Measurements from ENCODE around the gene XRCC4. TPM values are rescaled to one million over a fixed set of nuclear protein-coding genes. Genes with fewer than 3 reads are reported as not detected.
A peak's percentile ranks its signal among the peaks of the same experiment; 100 is the strongest.
"Not testable (repeated sequence)": the region's sequence is repeated elsewhere in the genome, so short reads cannot be mapped to it uniquely, and the experiment has no call there.

Gene XRCC4
- total RNA-seq, 1 donor from 2014 or later = 10.2 TPM

- intact Hi-C loops (cut with micrococcal nuclease) = no loop called here
- H3K9me3 Mint-ChIP-seq = peaks cover 5% of the 10 kb centered on the region
- peak overlapping the region; percentile 73 for H3K27ac Mint-ChIP-seq
- peak overlapping the region; percentile 48 for H3K4me3 Mint-ChIP-seq
- H3K27me3 Mint-ChIP-seq (ENCODE audit: insufficient read depth) = no peaks in the 10 kb centered on the region
- peaks cover 22% of the 10 kb centered on the region for H3K4me1 Mint-ChIP-seq (ENCODE audit: low read depth)
- DNase-seq (ENCODE audit: low spot score) = peak; percentile 19
- peaks cover 2% of the 10 kb centered on the region for H3K36me3 Mint-ChIP-seq (ENCODE audit: low read depth)
Measured at GRCh38 chr5:83340511-83340918, 263.2 kb downstream of the XRCC4 start.

- Mint-ChIP-seq H3K27ac (no peak overlapping the region), H3K9me3 (peaks cover 12% of the 10 kb centered on the region), H3K27me3 (ENCODE audit: insufficient read depth) (no peaks in the 10 kb centered on the region), H3K4me1 (ENCODE audit: low read depth) (peaks cover 22% of the 10 kb centered on the region), H3K36me3 (ENCODE audit: low read depth) (peaks cover 4% of the 10 kb centered on the region), H3K4me3 (no peak overlapping the region)
- intact Hi-C loops (cut with micrococcal nuclease) = no loop called here
- no peak for DNase-seq (ENCODE audit: low spot score)
Measured at GRCh38 chr5:83341815-83342334, 264.5 kb downstream of the XRCC4 start.

GRCh38 chr5:83342465-83342864 lies 265.1 kb downstream of the XRCC4 start:
- H3K4me1 Mint-ChIP-seq (ENCODE audit: low read depth) = peaks cover 22% of the 10 kb centered on the region
- peaks cover 4% of the 10 kb centered on the region for H3K36me3 Mint-ChIP-seq (ENCODE audit: low read depth)
- no peak overlapping the region for H3K4me3 Mint-ChIP-seq
- H3K9me3 Mint-ChIP-seq = peaks cover 15% of the 10 kb centered on the region
- no peaks in the 10 kb centered on the region for H3K27me3 Mint-ChIP-seq (ENCODE audit: insufficient read depth)
- intact Hi-C loops (cut with micrococcal nuclease) = no loop called here
- DNase-seq (ENCODE audit: low spot score) = no peak
- H3K27ac Mint-ChIP-seq = no peak overlapping the region

DNA sequence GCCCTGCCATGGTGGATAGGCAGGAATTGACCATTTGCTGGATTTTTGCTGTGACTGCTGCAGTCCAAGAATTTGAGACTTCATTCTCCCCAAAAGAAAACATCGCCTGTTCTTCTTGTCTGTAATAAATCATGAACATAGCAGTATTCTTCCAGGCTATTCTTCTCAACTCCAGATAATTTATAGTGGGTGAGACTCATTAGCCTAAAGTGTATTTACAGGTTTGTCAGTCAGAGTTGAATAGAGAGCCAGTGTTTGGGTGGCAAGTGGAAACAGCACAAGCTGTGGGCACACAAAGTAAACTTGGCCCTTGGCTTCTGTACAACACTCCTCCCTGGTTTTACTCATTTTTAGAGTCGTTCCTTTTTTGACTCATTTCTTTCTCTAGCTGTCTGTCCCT lies 266.0 kb downstream of the XRCC4 start:
- Mint-ChIP-seq H3K27me3 (ENCODE audit: insufficient read depth) (no peaks in the 10 kb centered on the region), H3K4me1 (ENCODE audit: low read depth) (peaks cover 22% of the 10 kb centered on the region), H3K4me3 (no peak overlapping the region), H3K27ac (no peak overlapping the region), H3K9me3 (peaks cover 19% of the 10 kb centered on the region), H3K36me3 (ENCODE audit: low read depth) (peaks cover 4% of the 10 kb centered on the region)
- intact Hi-C loops (cut with micrococcal nuclease) = no loop called here
- no peak for DNase-seq (ENCODE audit: low spot score)

GRCh38 chr5:83345423-83345822 lies 268.1 kb downstream of the XRCC4 start:
- Mint-ChIP-seq H3K27me3 (ENCODE audit: insufficient read depth) (no peaks in the 10 kb centered on the region), H3K36me3 (ENCODE audit: low read depth) (peaks cover 6% of the 10 kb centered on the region), H3K9me3 (peaks cover 37% of the 10 kb centered on the region), H3K4me1 (ENCODE audit: low read depth) (peaks cover 14% of the 10 kb centered on the region), H3K4me3 (no peak overlapping the region), H3K27ac (no peak overlapping the region)
- intact Hi-C loops (cut with micrococcal nuclease) = no loop called here
- no peak for DNase-seq (ENCODE audit: low spot score)

GRCh38 chr5:83348281-83348780 lies 271.0 kb downstream of the XRCC4 start:
- peaks cover 39% of the 10 kb centered on the region for H3K9me3 Mint-ChIP-seq
- peaks cover 4% of the 10 kb centered on the region for H3K36me3 Mint-ChIP-seq (ENCODE audit: low read depth)
- intact Hi-C loops (cut with micrococcal nuclease) = no loop called here
- H3K27ac Mint-ChIP-seq = no peak overlapping the region
- DNase-seq (ENCODE audit: low spot score) = no peak
- no peak overlapping the region for H3K4me3 Mint-ChIP-seq
- no peaks in the 10 kb centered on the region for H3K4me1 Mint-ChIP-seq (ENCODE audit: low read depth)
- H3K27me3 Mint-ChIP-seq (ENCODE audit: insufficient read depth) = no peaks in the 10 kb centered on the region

- Mint-ChIP-seq H3K9me3 (peaks cover 23% of the 10 kb centered on the region), H3K27ac (no peak overlapping the region), H3K27me3 (ENCODE audit: insufficient read depth) (no peaks in the 10 kb centered on the region), H3K36me3 (ENCODE audit: low read depth) (peaks cover 2% of the 10 kb centered on the region), H3K4me1 (ENCODE audit: low read depth) (no peaks in the 10 kb centered on the region), H3K4me3 (no peak overlapping the region)
- intact Hi-C loops (cut with micrococcal nuclease) = no loop called here
- DNase-seq (ENCODE audit: low spot score) = no peak
Measured at GRCh38 chr5:83353231-83353630, 275.9 kb downstream of the XRCC4 start.

DNA sequence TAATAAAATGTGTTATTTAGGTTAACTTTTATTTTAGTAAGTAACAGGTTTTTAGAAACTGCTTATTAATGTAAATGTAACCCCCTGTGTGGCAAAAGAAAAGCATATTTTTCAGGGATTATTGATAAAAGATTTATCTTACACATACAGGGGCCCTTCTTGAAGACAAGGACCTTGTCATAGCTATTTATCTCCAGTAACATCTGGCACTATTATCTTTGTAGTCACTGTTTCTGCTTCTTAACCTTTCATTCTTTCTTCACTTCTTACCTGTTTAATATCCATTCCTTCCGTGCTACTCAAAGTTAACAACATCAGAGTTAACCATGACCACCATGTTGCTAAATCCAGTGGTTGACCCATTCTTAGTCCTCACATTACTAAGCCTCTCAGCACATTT lies 276.4 kb downstream of the XRCC4 start:
- DNase-seq (ENCODE audit: low spot score) = no peak

DNA sequence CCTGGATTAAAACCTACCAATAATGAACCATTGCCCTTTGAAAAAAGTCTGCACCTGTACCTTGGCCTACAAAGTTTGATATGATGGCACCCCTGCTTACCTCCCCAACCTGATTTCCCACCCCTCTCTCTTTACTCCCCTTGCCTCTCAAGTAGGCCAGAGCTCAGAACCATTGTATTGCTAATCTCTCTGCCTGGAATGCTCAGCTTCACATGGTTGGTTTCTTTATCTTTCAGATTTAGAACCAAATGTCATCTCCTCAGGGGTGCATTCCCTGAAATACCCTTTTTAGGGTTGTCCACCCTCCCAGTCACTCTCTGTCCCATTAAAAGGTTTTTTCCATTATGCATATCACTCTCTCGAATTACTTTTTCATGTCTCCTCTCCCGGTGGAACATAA lies 277.6 kb downstream of the XRCC4 start:
- intact Hi-C loops (cut with micrococcal nuclease) = no loop called here
- DNase-seq (ENCODE audit: low spot score) = no peak
- Mint-ChIP-seq H3K27me3 (ENCODE audit: insufficient read depth) (no peaks in the 10 kb centered on the region), H3K36me3 (ENCODE audit: low read depth) (no peaks in the 10 kb centered on the region), H3K27ac (no peak overlapping the region), H3K4me3 (no peak overlapping the region), H3K9me3 (peaks cover 6% of the 10 kb centered on the region), H3K4me1 (ENCODE audit: low read depth) (no peaks in the 10 kb centered on the region)

More for the DNA sequence above, 276.4 kb downstream of the XRCC4 start:
- Mint-ChIP-seq H3K36me3 (ENCODE audit: low read depth) (peaks cover 2% of the 10 kb centered on the region), H3K4me1 (ENCODE audit: low read depth) (no peaks in the 10 kb centered on the region), H3K4me3 (no peak overlapping the region), H3K9me3 (peaks cover 18% of the 10 kb centered on the region), H3K27me3 (ENCODE audit: insufficient read depth) (no peaks in the 10 kb centered on the region), H3K27ac (no peak overlapping the region)
- intact Hi-C loops (cut with micrococcal nuclease) = no loop called here

- H3K4me1 Mint-ChIP-seq (ENCODE audit: low read depth); H3K27me3 Mint-ChIP-seq (ENCODE audit: insufficient read depth); intact Hi-C loops (cut with micrococcal nuclease); DNase-seq (ENCODE audit: low spot score); H3K36me3 Mint-ChIP-seq (ENCODE audit: low read depth); H3K9me3 Mint-ChIP-seq; H3K27ac Mint-ChIP-seq; H3K4me3 Mint-ChIP-seq: not testable (repeated sequence)
Measured at GRCh38 chr5:83355482-83356014, 278.2 kb downstream of the XRCC4 start.

DNA sequence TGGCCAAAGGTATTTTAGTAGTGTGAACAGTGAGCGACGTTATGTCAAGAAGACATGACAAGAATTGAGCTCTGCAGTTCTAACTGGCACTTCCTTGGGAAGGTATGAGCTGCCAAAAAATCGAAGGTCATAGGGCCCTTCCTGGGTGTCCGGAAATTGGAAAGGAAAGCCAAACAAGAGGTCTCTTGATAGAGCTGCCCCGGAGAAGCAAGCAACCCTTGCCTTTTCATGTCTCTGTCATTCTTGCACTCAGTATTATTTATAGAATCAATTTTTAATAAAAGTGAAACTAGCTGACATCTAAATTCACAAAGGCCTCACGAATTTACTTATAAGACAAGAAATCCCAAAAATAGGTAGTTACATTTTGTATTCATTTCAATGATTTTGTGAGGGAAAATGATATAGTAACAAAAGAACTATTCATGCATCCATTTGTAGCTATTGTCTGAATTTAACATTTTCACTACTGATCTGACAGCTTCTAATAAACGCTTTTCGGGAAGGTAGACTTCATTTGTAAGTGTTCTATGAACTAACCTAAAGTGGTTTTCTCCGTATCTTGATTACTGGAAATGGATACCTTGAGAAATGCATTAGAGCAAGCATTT lies 280.4 kb downstream of the XRCC4 start:
- no peak overlapping the region for H3K27ac Mint-ChIP-seq
- H3K9me3 Mint-ChIP-seq = peaks cover 5% of the 10 kb centered on the region
- H3K36me3 Mint-ChIP-seq (ENCODE audit: low read depth) = no peaks in the 10 kb centered on the region
- no peaks in the 10 kb centered on the region for H3K4me1 Mint-ChIP-seq (ENCODE audit: low read depth)
- DNase-seq (ENCODE audit: low spot score) = no peak
- no peaks in the 10 kb centered on the region for H3K27me3 Mint-ChIP-seq (ENCODE audit: insufficient read depth)
- intact Hi-C loops (cut with micrococcal nuclease) = no loop called here
- H3K4me3 Mint-ChIP-seq = no peak overlapping the region

DNA sequence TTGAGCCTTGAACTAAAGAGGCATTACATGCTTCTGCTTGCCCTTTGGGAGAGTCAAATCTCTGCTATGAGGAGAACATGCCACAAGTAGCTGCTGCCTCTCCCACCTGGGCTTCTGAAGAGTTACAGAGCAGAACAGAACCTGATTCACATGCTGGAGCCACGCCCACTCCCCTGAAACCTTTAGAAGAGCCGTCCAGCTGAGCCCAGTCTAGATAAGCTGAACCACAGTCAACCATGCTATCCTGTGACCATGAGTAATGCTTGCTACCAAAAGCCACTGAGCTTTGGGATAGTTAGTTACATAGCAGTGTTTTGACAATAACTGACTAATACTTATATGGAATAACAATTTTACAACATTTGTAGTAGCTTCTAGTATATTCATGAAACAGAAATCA lies 283.2 kb downstream of the XRCC4 start:
- intact Hi-C loops (cut with micrococcal nuclease) = no loop called here
- no peak for DNase-seq (ENCODE audit: low spot score)
- H3K27ac Mint-ChIP-seq = no peak overlapping the region
- no peaks in the 10 kb centered on the region for H3K4me1 Mint-ChIP-seq (ENCODE audit: low read depth)
- H3K36me3 Mint-ChIP-seq (ENCODE audit: low read depth) = no peaks in the 10 kb centered on the region
- no peak overlapping the region for H3K4me3 Mint-ChIP-seq
- no peaks in the 10 kb centered on the region for H3K27me3 Mint-ChIP-seq (ENCODE audit: insufficient read depth)
- H3K9me3 Mint-ChIP-seq = peaks cover 5% of the 10 kb centered on the region

DNA sequence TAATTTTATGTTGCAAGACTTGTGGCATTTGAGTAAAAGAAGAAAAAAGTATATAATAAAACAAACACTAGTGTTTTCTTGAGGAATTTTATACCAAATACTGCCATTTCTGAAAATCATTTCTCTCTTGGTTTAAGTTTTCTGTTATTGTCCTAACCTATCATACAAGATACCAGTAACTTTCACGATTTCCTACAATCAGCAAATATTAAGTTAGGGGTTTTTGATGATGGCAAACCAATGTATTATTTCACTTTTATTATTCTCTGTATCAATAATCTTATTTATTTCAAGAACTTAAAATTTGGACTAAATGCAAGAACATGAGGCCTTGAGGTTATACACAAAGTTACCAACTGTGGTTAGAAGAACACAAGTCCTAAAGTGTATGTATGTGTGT lies 285.2 kb downstream of the XRCC4 start:
- Mint-ChIP-seq H3K4me1 (ENCODE audit: low read depth) (no peaks in the 10 kb centered on the region), H3K27me3 (ENCODE audit: insufficient read depth) (no peaks in the 10 kb centered on the region), H3K36me3 (ENCODE audit: low read depth) (no peaks in the 10 kb centered on the region), H3K4me3 (no peak overlapping the region), H3K9me3 (peaks cover 5% of the 10 kb centered on the region), H3K27ac (no peak overlapping the region)
- intact Hi-C loops (cut with micrococcal nuclease) = no loop called here
- no peak for DNase-seq (ENCODE audit: low spot score)
